ENCODE data around the gene PDIA6.
"Not testable (repeated sequence)": the region's sequence is repeated elsewhere in the genome, so short reads cannot be mapped to it uniquely, and the experiment has no call there.

- TF ChIP-seq, protein P1, sequence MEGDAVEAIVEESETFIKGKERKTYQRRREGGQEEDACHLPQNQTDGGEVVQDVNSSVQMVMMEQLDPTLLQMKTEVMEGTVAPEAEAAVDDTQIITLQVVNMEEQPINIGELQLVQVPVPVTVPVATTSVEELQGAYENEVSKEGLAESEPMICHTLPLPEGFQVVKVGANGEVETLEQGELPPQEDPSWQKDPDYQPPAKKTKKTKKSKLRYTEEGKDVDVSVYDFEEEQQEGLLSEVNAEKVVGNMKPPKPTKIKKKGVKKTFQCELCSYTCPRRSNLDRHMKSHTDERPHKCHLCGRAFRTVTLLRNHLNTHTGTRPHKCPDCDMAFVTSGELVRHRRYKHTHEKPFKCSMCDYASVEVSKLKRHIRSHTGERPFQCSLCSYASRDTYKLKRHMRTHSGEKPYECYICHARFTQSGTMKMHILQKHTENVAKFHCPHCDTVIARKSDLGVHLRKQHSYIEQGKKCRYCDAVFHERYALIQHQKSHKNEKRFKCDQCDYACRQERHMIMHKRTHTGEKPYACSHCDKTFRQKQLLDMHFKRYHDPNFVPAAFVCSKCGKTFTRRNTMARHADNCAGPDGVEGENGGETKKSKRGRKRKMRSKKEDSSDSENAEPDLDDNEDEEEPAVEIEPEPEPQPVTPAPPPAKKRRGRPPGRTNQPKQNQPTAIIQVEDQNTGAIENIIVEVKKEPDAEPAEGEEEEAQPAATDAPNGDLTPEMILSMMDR (IDR thresholded peaks at IDR 0.05; ENCODE audit: insufficient read depth, low read length, poor library complexity, severe bottlenecking): not testable (repeated sequence)
- TF ChIP-seq EZH2phosphoT487 (conservative IDR thresholded peaks at IDR 0.05; ENCODE audit: low read length): not testable (repeated sequence)
These were observed 866 bp upstream of the PDIA6 start for GRCh38 chr2:10813163-10814138.
